ENCODE measurements around the gene CABP5. TPM values are rescaled to one million over a fixed set of nuclear protein-coding genes. Genes with fewer than 3 reads are reported as not detected.

CABP5 gene
- total RNA-seq, 1 donor from 2014 or later = not detected

DNA sequence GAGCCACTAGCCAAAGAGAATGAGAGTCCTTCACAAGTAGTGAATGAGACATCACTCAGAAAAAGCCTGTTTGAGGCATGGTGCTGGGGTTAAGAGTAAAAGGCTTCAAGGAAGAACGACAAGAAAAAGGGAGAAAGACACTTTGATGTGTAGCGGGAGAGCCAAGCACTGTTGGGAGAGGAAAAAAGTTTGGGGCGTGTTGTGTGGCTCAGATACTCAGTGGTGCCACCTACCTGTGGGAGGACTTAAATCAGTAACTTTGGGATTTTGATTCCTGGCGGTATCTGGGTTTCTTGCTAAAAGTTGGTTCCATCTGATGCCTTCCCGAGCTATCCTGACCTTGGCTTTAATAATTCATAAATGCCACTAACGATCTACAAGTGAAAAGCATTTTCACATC lies 37.1 kb downstream of the CABP5 start:
- H3K4me3 Mint-ChIP-seq = no peak overlapping the region
- H3K4me1 Mint-ChIP-seq = no peaks in the 10 kb centered on the region
- no peaks in the 10 kb centered on the region for H3K36me3 Mint-ChIP-seq (ENCODE audit: low read depth)
- H3K27me3 Mint-ChIP-seq = no peaks in the 10 kb centered on the region
- H3K9me3 Mint-ChIP-seq = no peaks in the 10 kb centered on the region
- H3K27ac Mint-ChIP-seq = no peak overlapping the region
- intact Hi-C loops (cut with micrococcal nuclease) = no loop called here
- no peak for DNase-seq

DNA sequence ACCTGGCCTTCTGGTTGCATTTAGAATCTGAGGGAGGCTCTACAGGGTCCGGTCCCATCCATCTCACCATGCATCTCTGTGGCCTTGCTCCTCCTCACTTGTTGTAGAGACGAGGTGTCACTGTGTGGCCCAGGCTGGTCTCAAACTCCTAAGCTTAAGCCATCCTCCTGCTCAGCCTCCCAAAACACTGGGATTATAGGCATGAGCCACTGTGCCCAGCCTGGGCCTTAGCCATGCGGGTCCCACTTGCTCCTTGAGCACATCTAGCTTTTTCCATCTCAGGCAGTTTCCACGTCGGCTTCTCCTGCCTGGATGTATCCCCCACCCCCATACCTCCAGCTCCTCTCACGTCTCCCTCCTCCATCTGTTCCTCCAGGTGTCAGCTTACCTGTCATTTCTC lies 39.6 kb downstream of the CABP5 start:
- Mint-ChIP-seq H3K27me3 (no peaks in the 10 kb centered on the region), H3K9me3 (no peaks in the 10 kb centered on the region), H3K4me3 (no peak overlapping the region), H3K36me3 (ENCODE audit: low read depth) (no peaks in the 10 kb centered on the region), H3K4me1 (no peaks in the 10 kb centered on the region), H3K27ac (no peak overlapping the region)
- no peak for DNase-seq
- intact Hi-C loops (cut with micrococcal nuclease) = no loop called here

DNA sequence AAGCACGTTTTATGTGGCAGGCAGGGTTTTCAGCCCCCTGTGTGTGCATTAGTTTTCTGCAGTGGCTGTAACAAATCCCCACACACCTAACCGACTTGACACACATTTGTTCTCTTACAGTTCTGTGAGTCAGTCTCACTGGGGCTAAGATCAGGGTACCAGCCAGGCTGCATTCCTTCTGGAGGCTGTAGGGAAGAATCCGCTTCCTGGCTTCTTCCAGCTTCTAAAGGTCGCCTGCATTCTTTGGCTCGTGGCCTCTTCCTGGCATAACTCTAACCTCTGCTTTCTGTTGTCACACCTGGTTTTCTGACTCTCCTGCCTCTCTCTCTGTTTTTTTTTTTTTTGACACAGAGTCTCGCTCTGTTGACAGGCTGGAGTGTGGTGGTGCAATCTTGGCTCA lies 43.0 kb downstream of the CABP5 start:
- no peaks in the 10 kb centered on the region for H3K4me1 Mint-ChIP-seq
- intact Hi-C loops (cut with micrococcal nuclease) = no loop called here
- no peak overlapping the region for H3K27ac Mint-ChIP-seq
- H3K27me3 Mint-ChIP-seq = peaks cover 5% of the 10 kb centered on the region
- peaks cover 7% of the 10 kb centered on the region for H3K9me3 Mint-ChIP-seq
- no peaks in the 10 kb centered on the region for H3K36me3 Mint-ChIP-seq (ENCODE audit: low read depth)
- DNase-seq = no peak
- no peak overlapping the region for H3K4me3 Mint-ChIP-seq

DNA sequence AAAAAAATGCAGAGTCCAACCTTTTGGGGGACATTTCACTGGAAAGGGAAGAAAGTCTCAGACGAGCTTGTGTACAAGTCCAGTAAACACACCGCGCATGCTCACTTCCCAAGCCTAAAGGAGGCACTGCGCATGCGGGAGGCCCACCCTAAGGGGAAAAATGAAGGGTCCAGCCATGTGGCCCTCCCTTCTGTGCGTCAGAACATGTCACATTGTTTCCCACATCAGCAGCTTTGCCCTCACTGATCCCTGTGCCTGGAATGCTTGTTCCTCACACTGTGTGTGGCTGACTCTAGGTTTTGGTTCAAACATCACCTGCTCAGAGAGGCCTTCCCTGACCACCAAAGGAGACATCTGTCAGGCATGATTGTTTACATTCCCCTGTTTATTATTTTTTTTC lies 45.1 kb downstream of the CABP5 start:
- DNase-seq = no peak
- intact Hi-C loops (cut with micrococcal nuclease) = no loop called here
- Mint-ChIP-seq H3K4me1 (no peaks in the 10 kb centered on the region), H3K27ac (no peak overlapping the region), H3K36me3 (ENCODE audit: low read depth) (no peaks in the 10 kb centered on the region), H3K27me3 (peaks cover 5% of the 10 kb centered on the region), H3K9me3 (peaks cover 7% of the 10 kb centered on the region), H3K4me3 (no peak overlapping the region)

DNA sequence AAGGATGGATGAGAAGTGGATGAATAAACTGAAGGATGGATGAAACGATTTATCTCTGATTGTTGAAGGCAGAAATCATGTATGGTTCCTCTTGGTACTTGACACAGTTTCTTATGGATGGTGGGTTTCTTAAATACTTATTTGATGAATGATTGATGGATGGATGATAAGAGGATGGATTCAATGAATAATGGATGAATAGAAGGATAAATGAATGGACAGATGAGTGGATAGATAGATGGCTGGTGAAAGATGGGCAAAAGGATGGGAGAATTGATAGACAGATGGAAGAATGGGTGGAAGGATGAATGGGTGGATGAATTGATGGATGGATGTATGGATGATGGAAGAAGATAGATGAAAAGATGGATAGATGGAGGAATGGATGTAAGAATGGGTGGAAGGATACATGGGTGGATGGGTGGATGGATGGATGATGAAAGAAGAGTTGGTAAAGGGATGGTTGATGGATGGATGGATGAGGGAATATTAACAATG lies 47.6 kb downstream of the CABP5 start:
- Mint-ChIP-seq H3K27me3 (peaks cover 7% of the 10 kb centered on the region), H3K9me3 (peaks cover 7% of the 10 kb centered on the region), H3K4me1 (no peaks in the 10 kb centered on the region), H3K4me3 (no peak overlapping the region), H3K27ac (no peak overlapping the region), H3K36me3 (ENCODE audit: low read depth) (no peaks in the 10 kb centered on the region)
- intact Hi-C loops (cut with micrococcal nuclease) = no loop called here
- DNase-seq = no peak

DNA sequence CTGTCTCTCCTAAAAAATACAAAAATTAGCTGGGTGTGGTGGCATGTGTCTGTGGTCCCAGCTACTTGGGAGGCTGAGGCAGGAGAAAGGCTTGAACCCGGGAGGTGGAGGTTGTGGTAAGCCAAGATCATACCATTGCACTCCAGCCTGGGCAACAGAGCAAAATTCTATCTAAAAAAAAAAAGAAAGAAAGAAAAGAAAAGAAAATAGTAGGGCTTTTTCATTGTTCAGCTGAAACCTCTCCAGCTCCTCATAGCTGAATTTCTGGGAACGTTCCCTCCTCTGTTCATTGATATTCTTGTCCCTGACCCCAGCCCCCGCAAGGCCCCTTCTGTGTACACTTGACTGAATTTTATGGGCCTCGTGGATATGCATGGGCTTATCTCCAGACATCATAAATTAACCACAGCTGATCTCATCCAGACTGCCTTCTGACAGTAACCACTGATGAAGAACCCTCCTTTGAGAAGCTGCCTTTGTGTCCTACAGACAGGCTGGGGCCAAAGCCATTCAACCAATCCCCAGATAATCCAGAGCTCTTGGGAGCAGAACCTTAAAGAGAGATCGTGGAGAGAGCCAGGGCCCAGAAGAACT lies 49.6 kb downstream of the CABP5 start, which contains the start of gene ELSPBP1:
TSS of gene ELSPBP1 (plus strand) at position 424 of the 594 bp plus-strand sequence. CDS start 14,036 bp downstream, outside the sequence.
- no peak for DNase-seq
- H3K27ac Mint-ChIP-seq = no peak within 1 kb of the TSS
- no peaks in the 10 kb centered on the region for H3K36me3 Mint-ChIP-seq (ENCODE audit: low read depth)
- H3K9me3 Mint-ChIP-seq = peaks cover 7% of the 10 kb centered on the region
- intact Hi-C loops (cut with micrococcal nuclease) = no loop called here
- peaks cover 13% of the 10 kb centered on the region for H3K27me3 Mint-ChIP-seq
- no peak within 1 kb of the TSS for H3K4me3 Mint-ChIP-seq
- no peaks in the 10 kb centered on the region for H3K4me1 Mint-ChIP-seq

DNA sequence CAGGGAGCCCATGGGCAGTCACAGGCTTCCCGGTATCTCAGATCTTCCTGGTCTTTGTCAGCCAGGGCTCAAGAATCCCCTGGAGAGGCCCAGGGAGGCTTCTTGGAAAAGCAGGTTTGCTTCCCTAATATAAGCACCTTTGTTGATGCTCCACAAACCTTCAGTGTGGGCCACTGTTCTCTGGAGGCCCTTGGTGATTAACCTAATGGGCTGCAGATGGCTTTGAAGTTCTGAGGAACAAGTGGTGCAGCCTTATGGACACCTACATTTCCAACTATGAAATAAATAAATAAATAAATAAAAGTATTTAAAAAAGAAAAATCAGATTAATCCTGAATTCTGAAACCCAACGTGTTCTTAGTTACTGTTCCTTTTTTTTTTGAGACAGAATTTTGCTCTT lies 51.8 kb downstream of the CABP5 start, which contains the start of gene BSPH1:
TSS of gene BSPH1 (minus strand) at position 101 of the 400 bp plus-strand sequence. CDS start at position 12, 89 bp downstream.
- Mint-ChIP-seq H3K4me3 (no peak within 1 kb of the TSS), H3K27ac (no peak within 1 kb of the TSS), H3K9me3 (peaks cover 7% of the 10 kb centered on the region), H3K36me3 (ENCODE audit: low read depth) (no peaks in the 10 kb centered on the region), H3K4me1 (no peaks in the 10 kb centered on the region), H3K27me3 (peaks cover 12% of the 10 kb centered on the region)
- intact Hi-C loops (cut with micrococcal nuclease) = no loop called here
- DNase-seq = no peak

DNA sequence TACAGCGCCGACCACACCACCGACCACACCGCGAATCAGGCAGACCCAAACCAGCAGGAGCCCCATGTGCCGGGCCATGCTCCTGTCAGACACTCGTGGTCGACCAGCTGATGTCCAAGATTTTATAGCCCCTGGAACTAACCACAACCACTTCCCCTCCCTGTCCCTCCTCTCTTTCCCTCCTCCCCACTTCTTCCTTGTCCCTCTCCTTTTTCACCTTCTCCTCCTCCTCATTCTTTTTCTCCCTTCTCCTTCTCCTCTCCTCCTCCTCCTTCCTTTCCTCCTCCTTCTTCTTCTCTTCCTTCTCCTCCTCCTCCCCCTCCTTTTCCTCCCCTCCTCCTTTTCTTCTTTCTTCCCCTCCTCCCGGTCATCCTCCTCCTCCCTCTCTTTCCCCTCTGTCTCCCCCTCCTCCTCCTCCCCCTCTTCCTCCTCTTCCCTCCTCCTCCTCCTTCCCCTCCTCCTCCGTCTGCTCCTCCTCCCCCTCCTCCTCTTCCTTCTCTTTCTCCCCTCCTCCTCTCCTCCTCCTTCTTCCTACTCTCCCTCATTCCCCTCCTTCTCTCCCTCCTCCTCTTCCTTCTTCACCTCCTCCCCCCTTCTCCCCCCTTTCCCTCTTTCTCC lies 52.6 kb downstream of the CABP5 start:
- H3K4me3 Mint-ChIP-seq = no peak overlapping the region
- DNase-seq = no peak
- intact Hi-C loops (cut with micrococcal nuclease) = no loop called here
- no peaks in the 10 kb centered on the region for H3K36me3 Mint-ChIP-seq (ENCODE audit: low read depth)
- H3K27ac Mint-ChIP-seq = no peak overlapping the region
- H3K4me1 Mint-ChIP-seq = no peaks in the 10 kb centered on the region
- H3K9me3 Mint-ChIP-seq = peaks cover 5% of the 10 kb centered on the region
- peaks cover 10% of the 10 kb centered on the region for H3K27me3 Mint-ChIP-seq

Other genes with a start within 250 kb of the CABP5 start
- gene TPRX1, start 239.5 kb downstream of the CABP5 start, total RNA-seq = not detected in 2 replicates
- not detected in 2 replicates for gene CRX, start 222.1 kb downstream of the CABP5 start, total RNA-seq
- gene TPRX2, start 184.8 kb downstream of the CABP5 start, total RNA-seq = not detected in 2 replicates
- not detected in 2 replicates for gene SULT2A1, start 157.8 kb downstream of the CABP5 start, total RNA-seq
- not detected in 2 replicates for gene BSPH1, start 51.9 kb downstream of the CABP5 start, total RNA-seq
- gene ELSPBP1, start 49.4 kb downstream of the CABP5 start, total RNA-seq = not detected in 2 replicates
- 9.2 and 11.4 TPM in 2 replicates for gene PLA2G4C, start 66.7 kb upstream of the CABP5 start, total RNA-seq
- gene LIG1, start 126.3 kb upstream of the CABP5 start, total RNA-seq = 138 and 144 TPM in 2 replicates
- 8.0 and 9.9 TPM in 2 replicates for gene ZSWIM9, start 126.6 kb upstream of the CABP5 start, total RNA-seq
- gene CARD8, start 211.8 kb upstream of the CABP5 start, total RNA-seq = 125 and 127 TPM in 2 replicates
- 0.21 and 0.30 TPM in 2 replicates for gene ZNF114, start 226.0 kb upstream of the CABP5 start, total RNA-seq